Measurements from ENCODE around the gene TSSC4.

TSSC4 gene

GRCh38 chr11:2402106-2402505 lies 1.6 kb downstream of the TSSC4 start:
- no peak for DNase-seq

GRCh38 chr11:2402890-2403645 lies 2.5 kb downstream of the TSSC4 start:
- DNase-seq = no peak

- DNase-seq = no peak
Observed at GRCh38 chr11:2404735-2405196, 4.2 kb downstream of the TSSC4 start.

GRCh38 chr11:2406451-2406850 lies 5.9 kb downstream of the TSSC4 start:
- DNase-seq = no peak

- DNase-seq = no peak
Observed at GRCh38 chr11:2406878-2407410, 6.4 kb downstream of the TSSC4 start.

GRCh38 chr11:2408671-2409070 lies 8.1 kb downstream of the TSSC4 start:
- DNase-seq = no peak

GRCh38 chr11:2409126-2409525 lies 8.6 kb downstream of the TSSC4 start:
- DNase-seq = no peak

- DNase-seq = no peak
Observed at GRCh38 chr11:2409611-2410468, 9.3 kb downstream of the TSSC4 start.

- no peak for DNase-seq
Observed at GRCh38 chr11:2410616-2411015, 10.1 kb downstream of the TSSC4 start.

GRCh38 chr11:2411446-2412305 lies 11.1 kb downstream of the TSSC4 start:
- DNase-seq = no peak

GRCh38 chr11:2412323-2412722 lies 11.8 kb downstream of the TSSC4 start:
- no peak for DNase-seq

- DNase-seq = no peak
Observed at GRCh38 chr11:2413742-2414579, 13.4 kb downstream of the TSSC4 start.

GRCh38 chr11:2414616-2415015 lies 14.1 kb downstream of the TSSC4 start:
- no peak for DNase-seq

GRCh38 chr11:2415171-2415570 lies 14.6 kb downstream of the TSSC4 start:
- DNase-seq = no peak

GRCh38 chr11:2415601-2416380 lies 15.2 kb downstream of the TSSC4 start:
- DNase-seq = no peak

- DNase-seq = no peak
Observed at GRCh38 chr11:2416765-2417164, 16.2 kb downstream of the TSSC4 start.

- DNase-seq = no peak
Observed at GRCh38 chr11:2417856-2418692, 17.5 kb downstream of the TSSC4 start.

GRCh38 chr11:2418693-2419360 lies 18.3 kb downstream of the TSSC4 start:
- no peak for DNase-seq
